ENCODE measurements around the gene ZNF292. TPM values are rescaled to one million over a fixed set of nuclear protein-coding genes. Genes with fewer than 3 reads are reported as not detected.
"Not testable (repeated sequence)": the region's sequence is repeated elsewhere in the genome, so short reads cannot be mapped to it uniquely, and the experiment has no call there.

The ZNF292 gene
- total RNA-seq, 6 experiments from 2014 or later = 18.5 to 22.4 (median 19.0) TPM

DNA sequence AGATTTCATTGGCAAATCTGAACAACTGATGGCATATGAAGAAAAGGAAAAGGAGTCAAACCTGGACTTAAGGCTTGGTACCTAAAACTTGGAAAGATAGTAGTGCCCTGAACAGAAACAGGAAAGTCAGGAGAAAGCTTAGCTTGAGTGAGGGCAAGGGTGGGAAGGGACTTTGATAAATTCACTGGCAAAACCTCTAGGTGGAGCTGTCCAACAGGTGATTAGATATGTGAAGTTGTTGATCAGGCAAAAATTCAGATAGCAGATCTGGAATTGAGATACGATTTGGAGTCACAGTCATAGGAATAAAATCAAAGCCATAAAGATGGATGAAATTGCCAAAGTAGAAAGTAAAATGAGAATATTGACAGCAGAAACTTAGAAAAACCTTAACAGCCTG lies 16.1 kb upstream of the ZNF292 start:
- Mint-ChIP-seq H3K4me1 (ENCODE audit: low read depth) (peaks cover 6% of the 10 kb centered on the region; the same call in 1 of the 2 replicates), H3K9me3 (peaks cover 5% of the 10 kb centered on the region), H3K27ac (no peak overlapping the region), H3K4me3 (no peak overlapping the region), H3K36me3 (ENCODE audit: low read depth) (no peaks in the 10 kb centered on the region), H3K27me3 (ENCODE audit: insufficient read depth) (peaks cover 16% of the 10 kb centered on the region)
- TF ChIP-seq, protein P1, sequence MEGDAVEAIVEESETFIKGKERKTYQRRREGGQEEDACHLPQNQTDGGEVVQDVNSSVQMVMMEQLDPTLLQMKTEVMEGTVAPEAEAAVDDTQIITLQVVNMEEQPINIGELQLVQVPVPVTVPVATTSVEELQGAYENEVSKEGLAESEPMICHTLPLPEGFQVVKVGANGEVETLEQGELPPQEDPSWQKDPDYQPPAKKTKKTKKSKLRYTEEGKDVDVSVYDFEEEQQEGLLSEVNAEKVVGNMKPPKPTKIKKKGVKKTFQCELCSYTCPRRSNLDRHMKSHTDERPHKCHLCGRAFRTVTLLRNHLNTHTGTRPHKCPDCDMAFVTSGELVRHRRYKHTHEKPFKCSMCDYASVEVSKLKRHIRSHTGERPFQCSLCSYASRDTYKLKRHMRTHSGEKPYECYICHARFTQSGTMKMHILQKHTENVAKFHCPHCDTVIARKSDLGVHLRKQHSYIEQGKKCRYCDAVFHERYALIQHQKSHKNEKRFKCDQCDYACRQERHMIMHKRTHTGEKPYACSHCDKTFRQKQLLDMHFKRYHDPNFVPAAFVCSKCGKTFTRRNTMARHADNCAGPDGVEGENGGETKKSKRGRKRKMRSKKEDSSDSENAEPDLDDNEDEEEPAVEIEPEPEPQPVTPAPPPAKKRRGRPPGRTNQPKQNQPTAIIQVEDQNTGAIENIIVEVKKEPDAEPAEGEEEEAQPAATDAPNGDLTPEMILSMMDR (IDR thresholded peaks at IDR 0.05) = peak; percentile 87
- peak; percentile 52 for DNase-seq

DNA sequence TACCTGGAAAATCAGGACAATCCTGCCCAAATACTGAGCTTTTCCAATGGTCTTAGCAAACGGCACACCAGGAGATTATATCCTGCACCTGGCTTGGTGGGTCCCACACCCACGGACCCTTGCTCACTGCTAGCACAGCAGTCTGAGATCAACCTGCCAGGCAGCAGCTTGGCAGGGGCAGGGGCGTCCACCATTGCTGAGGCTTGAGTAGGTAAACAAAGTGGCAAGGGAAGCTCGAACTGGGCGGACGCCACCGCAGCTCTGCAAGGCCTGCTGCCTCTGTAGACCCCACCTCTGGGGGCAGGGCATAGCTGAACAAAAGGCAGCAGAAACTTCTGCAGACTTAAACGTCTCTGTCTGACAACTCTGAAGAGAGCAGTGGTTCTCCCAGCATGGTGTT lies 15.4 kb upstream of the ZNF292 start:
- not testable (repeated sequence) for H3K27ac Mint-ChIP-seq; H3K36me3 Mint-ChIP-seq (ENCODE audit: low read depth); H3K9me3 Mint-ChIP-seq; H3K4me1 Mint-ChIP-seq (ENCODE audit: low read depth); H3K4me3 Mint-ChIP-seq; DNase-seq
- peaks cover 16% of the 10 kb centered on the region for H3K27me3 Mint-ChIP-seq (ENCODE audit: insufficient read depth)

DNA sequence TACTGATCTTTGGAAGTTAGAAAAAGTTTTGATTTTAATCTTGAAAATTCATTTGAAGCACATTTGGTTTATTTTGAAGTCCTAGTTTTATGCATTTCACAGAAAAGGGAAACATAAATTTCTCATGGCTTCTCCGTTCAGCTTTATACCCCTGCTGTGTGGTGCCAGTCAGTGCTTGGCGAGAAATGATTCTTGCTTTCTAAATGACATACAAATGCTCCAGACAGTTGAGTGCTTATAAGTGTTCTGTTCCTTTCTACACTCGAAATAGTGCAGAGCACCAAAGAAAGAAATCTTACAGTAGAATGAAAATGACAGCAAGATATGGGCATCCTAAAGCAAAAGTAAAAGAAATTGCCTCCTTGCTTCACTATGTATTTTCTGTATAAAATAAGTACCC lies 9.0 kb upstream of the ZNF292 start:
- H3K27me3 Mint-ChIP-seq (ENCODE audit: insufficient read depth) = peaks cover 13% of the 10 kb centered on the region

DNA sequence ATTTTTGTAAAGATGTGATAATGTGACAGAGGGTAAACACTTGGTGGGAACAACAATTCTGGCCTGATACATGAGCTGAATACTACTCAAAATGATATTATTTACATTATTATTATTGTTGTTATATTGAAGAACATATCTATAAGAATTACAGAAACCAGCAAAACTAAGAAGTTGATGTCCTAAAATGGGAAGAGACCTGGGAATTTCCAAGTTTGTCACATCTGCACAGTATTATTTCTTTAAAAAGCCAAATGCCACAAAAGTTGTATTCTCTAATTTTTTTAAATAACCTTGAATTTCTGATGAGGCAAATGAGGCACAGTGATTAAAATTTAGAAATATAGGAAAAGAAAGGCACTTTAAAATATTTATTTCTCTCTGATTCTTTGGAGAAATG lies 5.0 kb upstream of the ZNF292 start:
- H3K4me1 Mint-ChIP-seq (ENCODE audit: low read depth) = peaks cover 34% of the 10 kb centered on the region
- no peak overlapping the region for H3K27ac Mint-ChIP-seq
- no peaks in the 10 kb centered on the region; the same call in 1 of the 2 replicates for H3K36me3 Mint-ChIP-seq (ENCODE audit: low read depth)
- no peak overlapping the region for H3K4me3 Mint-ChIP-seq
- no peaks in the 10 kb centered on the region for H3K9me3 Mint-ChIP-seq
- TF ChIP-seq, protein P1 (IDR thresholded peaks at IDR 0.05) = no peak
- peaks cover 4% of the 10 kb centered on the region for H3K27me3 Mint-ChIP-seq (ENCODE audit: insufficient read depth)
- no peak for DNase-seq

More for the DNA sequence above, 9.0 kb upstream of the ZNF292 start:
- H3K36me3 Mint-ChIP-seq (ENCODE audit: low read depth) = no peaks in the 10 kb centered on the region
- H3K9me3 Mint-ChIP-seq = peaks cover 5% of the 10 kb centered on the region
- no peak overlapping the region for H3K4me3 Mint-ChIP-seq
- H3K4me1 Mint-ChIP-seq (ENCODE audit: low read depth) = peaks cover 3% of the 10 kb centered on the region
- no peak overlapping the region for H3K27ac Mint-ChIP-seq
- TF ChIP-seq, protein P1 (IDR thresholded peaks at IDR 0.05) = no peak
- no peak for DNase-seq

DNA sequence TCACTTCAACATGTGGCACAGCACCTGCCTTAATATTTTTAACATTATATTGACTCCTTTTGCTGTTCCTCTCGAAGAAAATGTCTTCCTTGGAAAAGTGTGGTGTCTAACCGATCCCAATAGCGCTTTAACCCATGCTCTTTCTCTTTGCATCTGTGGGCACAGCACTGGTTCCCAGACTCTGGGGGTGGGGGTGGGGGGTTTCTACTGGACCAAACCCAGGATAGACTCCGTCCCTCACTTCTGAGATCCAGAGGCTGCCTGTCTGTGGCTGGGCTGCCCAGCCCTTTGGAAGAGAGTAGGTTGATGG lies 3.9 kb upstream of the ZNF292 start:
- Mint-ChIP-seq H3K27me3 (ENCODE audit: insufficient read depth) (peaks cover 2% of the 10 kb centered on the region; the same call in 1 of the 2 replicates), H3K36me3 (ENCODE audit: low read depth) (peaks cover 1% of the 10 kb centered on the region; the same call in 1 of the 2 replicates), H3K27ac (peak overlapping the region; percentile 98), H3K4me1 (ENCODE audit: low read depth) (peaks cover 35% of the 10 kb centered on the region), H3K4me3 (peak overlapping the region; percentile 98), H3K9me3 (no peaks in the 10 kb centered on the region)
- no peak for DNase-seq
- TF ChIP-seq, protein P1 (IDR thresholded peaks at IDR 0.05) = no peak

DNA sequence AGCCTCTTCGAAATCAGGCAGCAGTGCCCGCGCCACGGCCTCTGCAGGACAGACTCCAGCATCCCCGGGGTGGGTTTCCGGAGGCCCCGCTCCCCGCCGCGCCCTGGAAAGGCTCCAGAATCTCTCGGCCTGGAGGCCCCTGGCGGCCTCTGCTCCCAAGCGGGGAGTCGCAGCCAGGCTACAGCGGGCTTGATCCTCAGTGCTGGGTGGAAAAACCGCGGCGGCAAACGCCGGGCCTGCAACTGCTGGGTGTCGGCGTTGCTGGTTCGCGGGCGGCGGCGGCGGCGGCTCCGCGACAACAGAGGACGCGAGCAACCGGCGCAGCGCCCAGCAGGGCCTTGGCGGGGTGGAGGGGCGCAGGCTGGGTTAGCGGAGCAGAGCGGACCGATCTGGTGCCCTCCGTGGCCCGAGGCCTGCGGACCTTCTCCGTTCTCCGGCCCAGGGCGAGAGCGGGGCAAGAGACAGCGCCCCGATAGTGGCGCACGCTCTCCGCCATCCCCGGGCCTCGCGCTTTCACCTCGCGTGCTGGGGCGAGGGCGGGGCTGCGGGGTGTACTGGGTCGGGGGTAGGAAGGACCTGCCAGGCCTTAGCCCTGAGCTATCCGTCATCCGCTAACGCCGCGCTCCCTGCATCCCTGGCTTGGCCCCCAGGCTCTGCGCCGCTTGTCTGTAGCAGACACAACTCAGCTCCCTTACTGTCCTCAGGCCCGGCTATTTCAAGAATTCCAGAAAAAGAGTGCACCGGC lies 3.4 kb upstream of the ZNF292 start:
- peaks cover 41% of the 10 kb centered on the region for H3K4me1 Mint-ChIP-seq (ENCODE audit: low read depth)
- no peaks in the 10 kb centered on the region for H3K9me3 Mint-ChIP-seq
- peaks cover 2% of the 10 kb centered on the region; the same call in 1 of the 2 replicates for H3K27me3 Mint-ChIP-seq (ENCODE audit: insufficient read depth)
- peak; percentile 41 for DNase-seq
- peak overlapping the region; percentile 98 for H3K4me3 Mint-ChIP-seq
- TF ChIP-seq, protein P1 (IDR thresholded peaks at IDR 0.05) = no peak
- peak overlapping the region; percentile 98 for H3K27ac Mint-ChIP-seq
- peaks cover 7% of the 10 kb centered on the region; the same call in 1 of the 2 replicates for H3K36me3 Mint-ChIP-seq (ENCODE audit: low read depth)
